GM18526 (cell line): ENCODE data around the gene CEACAM21.

Experiments used
- POLR2A ChIP-seq: IDR thresholded peaks from 3 replicates; pipeline ENCODE4 v1.6.1; 2011; ENCODE audit not compliant: insufficient read length; ENCODE audit errors: extremely low read depth

CEACAM21 gene

DNA sequence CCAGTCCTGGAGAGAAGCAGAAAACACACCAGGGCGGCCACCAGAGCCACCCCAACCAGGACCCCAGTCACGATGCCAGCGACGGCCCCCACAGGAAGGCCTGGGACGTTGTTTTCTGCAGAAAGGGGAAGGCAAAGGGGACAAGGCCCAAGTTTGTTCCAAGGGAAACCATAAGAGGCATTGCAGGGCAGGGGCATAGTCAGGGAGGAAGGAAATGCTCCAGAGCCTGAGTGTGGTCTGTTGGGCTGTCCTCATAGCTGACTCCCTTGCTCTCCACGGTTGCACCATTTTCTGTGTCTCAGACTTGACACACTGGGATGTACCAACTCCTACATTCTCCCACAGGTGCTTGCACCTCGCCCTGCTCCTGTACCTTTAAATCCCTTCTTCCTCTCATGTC is 45.7 kb downstream of the CEACAM21 start:
- TF ChIP-seq POLR2A = no peak

DNA sequence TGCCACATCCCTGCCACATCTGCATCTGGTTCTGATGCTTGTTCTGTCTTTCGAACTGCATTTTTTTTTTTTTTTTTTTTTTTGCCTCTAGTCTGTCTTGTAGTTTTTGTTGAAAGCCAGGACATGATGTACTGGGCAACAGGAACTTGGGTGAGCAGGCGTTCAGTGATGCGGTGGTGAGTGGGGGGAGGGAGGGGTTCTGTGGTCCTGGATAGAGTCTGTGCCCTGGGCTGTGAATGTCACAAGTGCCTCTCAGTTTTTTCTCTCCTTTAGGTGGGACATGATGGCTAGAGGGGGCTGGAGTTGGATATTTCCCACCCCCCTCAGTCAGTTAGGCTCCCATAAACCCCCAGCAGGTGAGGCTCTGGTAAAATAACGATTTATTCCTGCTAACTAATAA is 47.4 kb downstream of the CEACAM21 start:
- TF ChIP-seq POLR2A = no peak

DNA sequence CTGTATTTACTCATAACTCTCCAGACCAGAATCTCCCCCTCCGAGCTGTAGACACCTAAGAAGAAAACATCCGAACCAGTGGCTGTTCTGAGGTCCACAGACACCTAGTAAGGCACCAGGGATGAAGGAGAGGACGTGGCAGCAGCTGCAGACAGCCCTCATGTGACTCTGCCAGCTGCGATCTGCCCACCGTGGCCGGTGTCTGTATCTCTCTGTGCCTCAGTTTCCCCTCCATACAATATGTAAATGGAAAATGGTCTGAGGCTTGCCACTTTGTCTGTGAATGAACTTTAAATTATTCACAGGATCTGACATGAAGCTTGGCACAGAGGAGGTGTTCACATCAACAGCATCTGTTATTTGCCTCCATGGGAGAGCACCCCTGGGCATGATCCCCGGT is 48.5 kb downstream of the CEACAM21 start:
- TF ChIP-seq POLR2A = no peak

DNA sequence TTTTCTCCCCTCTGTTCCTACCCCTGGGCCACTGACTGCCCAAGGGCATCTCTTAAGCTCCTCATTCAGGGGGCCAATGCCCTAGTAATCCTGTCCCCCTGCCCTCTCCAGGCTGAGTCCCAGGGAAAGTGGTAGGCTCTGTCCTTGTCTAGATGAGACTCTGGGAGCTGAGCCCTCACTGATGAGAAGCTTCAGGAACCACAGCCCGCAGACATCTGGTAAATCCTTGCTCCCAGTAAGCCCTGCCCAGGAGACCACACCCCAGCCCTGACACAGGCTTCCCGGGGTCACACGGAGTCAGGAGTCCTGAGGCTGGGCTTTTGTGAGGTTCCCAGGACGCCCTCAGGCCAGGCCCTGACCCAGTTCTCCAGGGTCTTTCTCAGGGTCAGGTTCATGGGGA is 49.0 kb downstream of the CEACAM21 start:
- no peak for TF ChIP-seq POLR2A

DNA sequence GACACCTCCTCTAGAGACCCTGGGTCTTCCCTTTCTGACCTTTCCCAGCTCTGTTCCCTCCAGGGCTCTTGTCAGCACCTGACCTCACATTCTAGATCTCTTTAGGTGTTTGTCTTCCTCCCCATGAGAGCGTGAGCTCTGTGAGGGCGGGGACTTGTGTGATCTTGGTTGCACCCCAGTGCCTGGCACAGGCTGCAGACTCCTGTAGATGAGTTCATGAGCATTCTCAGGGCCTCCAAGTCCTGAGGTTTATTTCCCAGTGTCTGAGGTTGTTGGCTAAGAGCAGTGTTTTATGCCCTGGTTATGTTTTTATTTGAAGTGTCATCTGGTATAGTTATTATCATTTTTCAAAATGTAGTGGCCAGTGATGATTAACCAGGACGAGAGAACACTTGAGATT is 50.3 kb downstream of the CEACAM21 start:
- no peak for TF ChIP-seq POLR2A

DNA sequence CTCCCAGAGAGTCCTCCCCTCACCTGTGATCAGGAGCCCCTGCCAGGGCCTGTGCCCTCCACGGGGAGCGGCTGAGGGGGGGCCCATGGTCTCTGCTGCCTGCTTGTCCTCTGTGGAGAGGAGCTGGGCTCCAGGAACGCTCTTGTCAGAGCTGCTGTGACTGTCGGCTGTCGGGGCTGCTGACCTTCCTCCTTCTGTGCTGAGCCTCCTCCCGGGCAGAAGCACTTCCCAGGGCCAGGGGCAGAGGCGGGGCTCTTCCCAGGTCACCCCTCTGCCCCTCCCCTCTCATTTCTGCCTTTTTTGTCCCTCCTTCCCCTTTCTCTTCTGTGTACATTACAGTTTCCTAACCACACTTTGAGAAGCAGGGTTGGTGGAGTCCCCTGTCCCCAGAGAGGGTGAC is 50.9 kb downstream of the CEACAM21 start, which contains the start of gene CEACAM4:
Gene CEACAM4, minus strand, starts transcription at position 198 of the 400 bp plus-strand sequence. Its CDS starts 111 bp downstream, at position 87.
- TF ChIP-seq POLR2A = no peak

DNA sequence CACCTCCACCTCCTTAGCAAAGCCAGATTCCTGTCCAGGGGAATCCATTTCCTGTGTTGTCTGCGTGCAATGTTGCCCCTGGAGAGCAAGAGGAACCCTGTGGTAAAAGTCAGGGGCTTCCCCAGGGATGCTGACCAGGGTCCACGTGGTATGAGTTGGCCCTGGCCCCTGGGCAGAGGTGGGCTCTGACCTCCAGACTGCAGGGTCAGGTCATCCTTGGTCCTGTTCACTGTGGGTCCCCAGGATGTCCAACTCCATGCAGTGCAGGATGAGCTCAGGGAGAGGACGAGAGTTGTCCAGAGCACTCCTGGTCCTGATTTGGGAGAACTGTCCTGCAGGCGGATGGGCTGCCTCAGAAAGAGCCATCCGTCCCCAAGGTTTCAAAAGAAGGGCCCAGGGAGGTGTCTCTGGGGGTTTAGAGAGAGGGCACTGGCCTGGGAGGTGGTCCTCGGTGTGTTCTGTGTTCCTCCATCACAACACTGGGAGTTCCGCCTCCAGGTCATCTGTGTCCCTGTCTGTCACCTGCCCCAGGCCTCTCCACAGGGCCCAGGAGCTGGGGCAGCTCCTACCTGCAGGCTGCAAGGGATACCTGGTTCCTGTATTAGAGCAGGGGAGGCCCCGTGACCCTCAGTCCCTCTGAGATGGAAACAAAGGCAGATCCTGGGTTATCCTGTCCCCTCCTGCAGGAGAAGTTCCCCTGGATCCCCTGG is 52.2 kb downstream of the CEACAM21 start:
- TF ChIP-seq POLR2A = no peak
